MM.1S (cell line): ENCODE data around the gene CPXM2.

ENCODE experiments used
- DNase-seq: peaks from one replicate; pipeline ENCODE4 v3.0.0-alpha.2; 2015
- H2AFZ ChIP-seq: fragments of 300-600 bp; sonication (generic); 2 replicates; pipeline ENCODE4 v1.6.0; 2016; ENCODE audit warnings: antibody characterized with exemption, low read length
- H3F3A ChIP-seq: fragments of 300-600 bp; sonication (generic); 2 replicates; pipeline ENCODE4 v1.6.1; 2016; ENCODE audit warnings: mild to moderate bottlenecking, antibody characterized with exemption, low read length, moderate library complexity, mixed read lengths; ENCODE audit not compliant: insufficient read depth
- H3K27ac ChIP-seq: fragments of 300-600 bp; sonication (generic); 2 replicates; pipeline ENCODE4 v1.5.1; 2016; ENCODE audit warnings: mild to moderate bottlenecking, low read length
- H3K27me3 ChIP-seq: fragments of 300-600 bp; sonication (generic); replicated peaks from 2 replicates; pipeline ENCODE4 v1.6.0; 2016; ENCODE audit warnings: low read length; ENCODE audit not compliant: insufficient read depth
- H3K36me3 ChIP-seq: fragments of 300-600 bp; sonication (generic); replicated peaks from 2 replicates; pipeline ENCODE4 v1.6.1; 2016; ENCODE audit warnings: mild to moderate bottlenecking, low read length, mixed read lengths; ENCODE audit not compliant: insufficient read depth
- H3K4me1 ChIP-seq: fragments of 300-600 bp; sonication (generic); 2 replicates; pipeline ENCODE4 v1.6.1; 2016; ENCODE audit warnings: low read length, mixed read lengths
- H3K4me2 ChIP-seq: fragments of 300-600 bp; sonication (generic); 2 replicates; pipeline ENCODE4 v1.6.0; 2016; ENCODE audit warnings: low read depth, low read length
- H3K4me3 ChIP-seq: fragments of 300-600 bp; sonication (generic); 2 replicates; pipeline ENCODE4 v1.5.1; 2016; ENCODE audit warnings: low read length, mixed read lengths
- H3K79me2 ChIP-seq: fragments of 300-600 bp; sonication (generic); 2 replicates; pipeline ENCODE4 v1.6.1; 2016; ENCODE audit warnings: mixed run types, low read length, mixed read lengths
- H3K9ac ChIP-seq: fragments of 300-600 bp; sonication (generic); 2 replicates; pipeline ENCODE4 v1.6.1; 2016; ENCODE audit warnings: low read length, mixed read lengths
- H3K9me2 ChIP-seq: fragments of 300-600 bp; sonication (generic); replicated peaks from 2 replicates; pipeline ENCODE4 v1.6.1; 2016; ENCODE audit warnings: mild to moderate bottlenecking, low read length, mixed read lengths; ENCODE audit not compliant: insufficient read depth
- H3K9me3 ChIP-seq: fragments of 300-600 bp; sonication (generic); replicated peaks from 2 replicates; pipeline ENCODE4 v1.6.1; 2016; ENCODE audit warnings: mild to moderate bottlenecking, low read length, mixed read lengths; ENCODE audit not compliant: insufficient read depth
- H4K20me1 ChIP-seq: fragments of 300-600 bp; sonication (generic); 2 replicates; pipeline ENCODE4 v1.6.1; 2016; ENCODE audit warnings: mild to moderate bottlenecking, low read length, moderate library complexity, mixed read lengths; ENCODE audit not compliant: insufficient read depth
- CTCF ChIP-seq: fragments of 300-600 bp; sonication (generic); IDR thresholded peaks from 2 replicates; pipeline ENCODE4 v1.5.1; 2016; ENCODE audit warnings: antibody characterized with exemption, low read length, mixed read lengths
- EZH2 ChIP-seq: fragments of 300-600 bp; sonication (generic); optimal IDR thresholded peaks from 2 replicates; pipeline ENCODE3; 2017; ENCODE audit warnings: low read depth, mild to moderate bottlenecking, antibody characterized with exemption, low read length, mixed read lengths
- EZH2phosphoT487 ChIP-seq: fragments of 300-600 bp; sonication (generic); IDR thresholded peaks from 2 replicates; pipeline ENCODE4 v1.6.1; 2018; ENCODE audit warnings: antibody characterized with exemption, low read length

The CPXM2 gene

GRCh38 chr10:123863721-123864482 is 27.7 kb downstream of the CPXM2 start:
- H3K9me3 ChIP-seq, result no peaks in the 10 kb centered on the region
- no peaks in the 10 kb centered on the region for H3K27me3 ChIP-seq
- no peak for DNase-seq
- no peaks in the 10 kb centered on the region for H4K20me1 ChIP-seq
- H3K4me2 ChIP-seq, result no peak overlapping the region
- H3K27ac ChIP-seq, result no peak overlapping the region
- no peaks in the 10 kb centered on the region for H3K9me2 ChIP-seq
- no peak overlapping the region for H3K9ac ChIP-seq
- H3F3A ChIP-seq, result no peaks in the 10 kb centered on the region
- peaks cover 11% of the 10 kb centered on the region for H3K4me1 ChIP-seq
- H2AFZ ChIP-seq, result no peak overlapping the region
- TF ChIP-seq CTCF, result no peak
- TF ChIP-seq EZH2phosphoT487, result no peak
- TF ChIP-seq EZH2, result no peak
- H3K79me2 ChIP-seq, result no peaks in the 10 kb centered on the region
- H3K36me3 ChIP-seq, result no peaks in the 10 kb centered on the region
- H3K4me3 ChIP-seq, result no peak overlapping the region

- no peaks in the 10 kb centered on the region for H3K79me2 ChIP-seq
- TF ChIP-seq EZH2, result no peak
- no peak for TF ChIP-seq EZH2phosphoT487
- no peak for TF ChIP-seq CTCF
- no peaks in the 10 kb centered on the region for H3F3A ChIP-seq
- H3K27ac ChIP-seq, result no peak overlapping the region
- H3K36me3 ChIP-seq, result no peaks in the 10 kb centered on the region
- no peaks in the 10 kb centered on the region for H4K20me1 ChIP-seq
- H2AFZ ChIP-seq, result no peak overlapping the region
- H3K9me3 ChIP-seq, result no peaks in the 10 kb centered on the region
- no peaks in the 10 kb centered on the region for H3K27me3 ChIP-seq
- no peak for DNase-seq
- H3K9me2 ChIP-seq, result no peaks in the 10 kb centered on the region
- H3K4me3 ChIP-seq, result no peak overlapping the region
- H3K9ac ChIP-seq, result no peak overlapping the region
- peaks cover 19% of the 10 kb centered on the region for H3K4me1 ChIP-seq
- no peak overlapping the region for H3K4me2 ChIP-seq
Observed at GRCh38 chr10:123863183-123863575, 28.4 kb downstream of the CPXM2 start.

GRCh38 chr10:123862421-123863182 is 29.0 kb downstream of the CPXM2 start:
- no peaks in the 10 kb centered on the region for H3K27me3 ChIP-seq
- no peak overlapping the region for H3K4me2 ChIP-seq
- H3K36me3 ChIP-seq, result no peaks in the 10 kb centered on the region
- no peaks in the 10 kb centered on the region for H3F3A ChIP-seq
- no peak overlapping the region for H3K4me3 ChIP-seq
- no peaks in the 10 kb centered on the region for H3K9me3 ChIP-seq
- H2AFZ ChIP-seq, result no peak overlapping the region
- no peak for DNase-seq
- no peaks in the 10 kb centered on the region for H3K9me2 ChIP-seq
- no peak overlapping the region for H3K27ac ChIP-seq
- H3K9ac ChIP-seq, result no peak overlapping the region
- no peak for TF ChIP-seq CTCF
- no peak for TF ChIP-seq EZH2phosphoT487
- TF ChIP-seq EZH2, result no peak
- H3K4me1 ChIP-seq, result peaks cover 23% of the 10 kb centered on the region
- H4K20me1 ChIP-seq, result no peaks in the 10 kb centered on the region
- H3K79me2 ChIP-seq, result no peaks in the 10 kb centered on the region
